ENCODE measurements around the gene FAM135A. TPM values are rescaled to one million over a fixed set of nuclear protein-coding genes. Genes with fewer than 3 reads are reported as not detected.

The FAM135A gene
- 18.4 and 29.4 TPM in 2 replicates for total RNA-seq

DNA sequence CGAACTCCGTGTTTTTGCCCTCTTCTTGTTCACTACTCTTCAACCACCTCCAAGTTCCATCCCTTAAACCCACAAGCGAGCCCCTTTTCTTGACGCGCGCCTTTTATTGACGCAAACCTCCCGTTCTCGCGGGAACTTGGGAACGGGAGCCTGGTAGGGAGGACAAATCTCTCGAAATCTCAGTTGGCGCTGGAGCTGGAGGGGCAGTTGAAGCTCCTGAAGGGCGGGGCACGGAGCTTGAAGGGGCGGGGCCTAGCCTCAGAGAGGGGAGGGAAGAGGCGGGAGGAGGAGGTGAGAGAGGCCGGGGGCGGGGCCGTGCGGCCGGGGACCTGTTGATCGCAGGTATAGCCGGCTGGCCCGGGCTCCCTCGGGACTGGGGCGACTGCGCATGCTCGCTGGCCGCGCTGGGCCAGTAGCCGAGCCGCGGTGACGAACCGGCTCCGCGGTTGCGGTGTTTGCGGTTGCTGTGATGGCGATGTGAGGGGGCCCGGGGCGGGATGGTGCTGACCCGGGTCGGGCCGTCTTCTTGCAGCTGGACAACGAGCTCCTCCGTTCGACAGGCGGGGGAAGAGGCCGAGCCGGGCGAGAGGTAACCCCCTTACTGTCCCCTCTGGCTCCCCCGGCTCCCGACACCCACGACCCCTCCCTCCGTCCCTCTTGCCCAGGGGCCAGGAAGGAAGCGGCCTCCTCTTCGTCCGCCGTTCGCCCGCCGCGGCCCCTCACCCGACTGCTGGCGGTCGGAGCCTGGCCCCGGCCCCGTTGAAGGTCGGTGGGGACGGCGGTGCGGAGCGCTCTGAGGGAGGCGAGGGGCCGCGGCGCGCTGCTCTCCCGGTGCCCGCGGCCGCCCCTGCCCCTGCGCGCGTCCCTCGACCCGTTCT is at the start of gene FAM135A:
Gene FAM135A, plus strand, starts transcription at position 395 of the 878 bp plus-strand sequence. CDS start 14,835 bp downstream, outside the sequence.
- peak; percentile 97 for DNase-seq (ENCODE audit: low read depth)
- H3K4me3 ChIP-seq (ENCODE audit: low read depth, low read length), result peak within 1 kb of the TSS; percentile 92
- no peak for TF ChIP-seq CTCF (IDR thresholded peaks at IDR 0.05; ENCODE audit: insufficient read depth, low read depth, low read length)

- no peak for TF ChIP-seq CTCF (IDR thresholded peaks at IDR 0.05; ENCODE audit: insufficient read depth, low read depth, low read length)
- no peak overlapping the region for H3K4me3 ChIP-seq (ENCODE audit: low read depth, low read length)
- no peak for DNase-seq (ENCODE audit: low read depth)
Measured at GRCh38 chr6:70363741-70364493, 49.4 kb upstream of the FAM135A start.

- peak; percentile 67 for DNase-seq (ENCODE audit: low read depth)
- TF ChIP-seq CTCF (IDR thresholded peaks at IDR 0.05; ENCODE audit: insufficient read depth, low read depth, low read length), result peak; percentile 94
- no peak overlapping the region for H3K4me3 ChIP-seq (ENCODE audit: low read depth, low read length)
Measured at GRCh38 chr6:70369332-70369950, 43.9 kb upstream of the FAM135A start.

GRCh38 chr6:70370496-70370895 is 42.8 kb upstream of the FAM135A start:
- H3K4me3 ChIP-seq (ENCODE audit: low read depth, low read length), result no peak overlapping the region
- DNase-seq (ENCODE audit: low read depth), result no peak
- no peak for TF ChIP-seq CTCF (IDR thresholded peaks at IDR 0.05; ENCODE audit: insufficient read depth, low read depth, low read length)

DNA sequence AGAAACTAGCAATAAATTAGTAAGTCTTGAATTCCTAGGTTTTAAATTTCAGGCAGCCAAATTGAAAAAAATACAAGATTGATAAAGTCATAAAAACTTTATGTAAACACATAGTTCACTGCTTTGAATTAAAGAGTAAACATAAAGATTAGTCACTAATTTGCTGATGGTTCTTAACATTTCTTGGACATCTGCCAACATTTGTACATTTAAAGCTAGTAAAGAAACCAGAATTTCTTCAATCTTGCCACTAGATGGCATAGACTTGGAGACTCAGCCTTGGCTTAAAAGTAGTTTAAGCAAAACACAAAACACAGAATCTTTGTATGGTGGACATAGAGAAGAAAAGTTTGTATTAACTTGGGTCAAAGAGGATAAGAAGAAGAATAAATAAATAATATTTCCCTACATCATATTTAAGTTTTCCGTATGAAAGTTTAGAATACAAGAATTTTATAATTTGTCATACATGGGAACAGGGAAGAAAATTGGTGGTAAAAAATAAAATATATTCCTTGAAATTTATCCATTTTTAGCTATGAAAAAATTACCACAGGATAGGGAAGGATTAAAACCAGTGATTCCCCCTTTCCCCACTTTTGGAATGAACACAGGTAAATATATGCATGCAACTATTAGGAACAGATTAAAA is 41.7 kb upstream of the FAM135A start:
- peak; percentile 88 for DNase-seq (ENCODE audit: low read depth)
- TF ChIP-seq CTCF (IDR thresholded peaks at IDR 0.05; ENCODE audit: insufficient read depth, low read depth, low read length), result peak; percentile 77
- H3K4me3 ChIP-seq (ENCODE audit: low read depth, low read length), result no peak overlapping the region

- TF ChIP-seq CTCF (IDR thresholded peaks at IDR 0.05; ENCODE audit: insufficient read depth, low read depth, low read length), result no peak
- no peak for DNase-seq (ENCODE audit: low read depth)
- H3K4me3 ChIP-seq (ENCODE audit: low read depth, low read length), result no peak overlapping the region
Measured at GRCh38 chr6:70375166-70375565, 38.1 kb upstream of the FAM135A start.

Data from fibroblast of villous mesenchyme (primary cell).